ENCODE data around the gene SLC7A1.

SLC7A1 gene

GRCh38 chr13:29480893-29481525, 114.5 kb downstream of the SLC7A1 start:
- Histone ChIP-seq H3K4ac (ENCODE audit: low read depth, low read length) (no peak overlapping the region), H3K4me1 (ENCODE audit: control insufficient read depth in 1 of 2, insufficient read depth in 2 of 2, low read length in 2 of 2) (no peaks in the 10 kb centered on the region), H2AFZ (ENCODE audit: insufficient read depth, low read length, poor library complexity) (no peak overlapping the region), H4K8ac (ENCODE audit: low read depth, low read length) (no peak overlapping the region), H3K27ac (ENCODE audit: low read depth, low read length) (no peak overlapping the region), H3K9ac (ENCODE audit: low read length) (no peak overlapping the region), H3K79me2 (ENCODE audit: control insufficient read depth, insufficient read depth, low read length, poor library complexity) (no peaks in the 10 kb centered on the region), H2BK5ac (ENCODE audit: low read depth, low read length, poor library complexity) (no peak overlapping the region), H2AK5ac (ENCODE audit: low read length) (no peak overlapping the region), H4K91ac (ENCODE audit: low read depth, low read length) (no peak overlapping the region), H3K36me3 (ENCODE audit: control insufficient read depth in 1 of 2, insufficient read depth in 2 of 2, low read length in 2 of 2) (peaks cover 0 to 8% of the 10 kb centered on the region in 2 experiments), H2BK120ac (ENCODE audit: insufficient read depth, low read length, poor library complexity) (no peak overlapping the region), H2BK12ac (ENCODE audit: low read length) (no peak overlapping the region), H3K9me3 (ENCODE audit: insufficient read depth, low read depth, low read length) (no peaks in the 10 kb centered on the region), H3K79me1 (ENCODE audit: low read length) (no peaks in the 10 kb centered on the region), H4K12ac (ENCODE audit: low read depth, low read length) (no peak overlapping the region), H3K4me3 (ENCODE audit: low read depth, low read length) (no peak overlapping the region), H3K18ac (ENCODE audit: low read length) (no peak overlapping the region), H3K4me2 (ENCODE audit: low read length) (no peak overlapping the region), H3K14ac (ENCODE audit: low read length) (no peak overlapping the region), H3K23ac (ENCODE audit: low read length) (no peak overlapping the region), H3K27me3 (ENCODE audit: insufficient read depth, low read length) (no peaks in the 10 kb centered on the region)
- no peak for DNase-seq
- WGBS (ENCODE audit: extremely low coverage, insufficient coverage, insufficient read length), result no CpG with 5 or more reads among the region's 11 CpGs

GRCh38 chr13:29479716-29480492, 115.6 kb downstream of the SLC7A1 start:
- H2BK5ac ChIP-seq (ENCODE audit: low read depth, low read length, poor library complexity), result no peak overlapping the region
- H3K27me3 ChIP-seq (ENCODE audit: insufficient read depth, low read length), result no peaks in the 10 kb centered on the region
- no peak overlapping the region for H3K23ac ChIP-seq (ENCODE audit: low read length)
- no peak overlapping the region for H4K12ac ChIP-seq (ENCODE audit: low read depth, low read length)
- no peak overlapping the region for H4K91ac ChIP-seq (ENCODE audit: low read depth, low read length)
- H3K4me1 ChIP-seq (ENCODE audit: control insufficient read depth in 1 of 2, insufficient read depth in 2 of 2, low read length in 2 of 2), result no peaks in the 10 kb centered on the region
- H3K4ac ChIP-seq (ENCODE audit: low read depth, low read length), result no peak overlapping the region
- no peak overlapping the region for H3K14ac ChIP-seq (ENCODE audit: low read length)
- DNase-seq, result peak in 1 of 2 donors; percentile 39
- no peak overlapping the region for H3K27ac ChIP-seq (ENCODE audit: low read depth, low read length)
- WGBS (ENCODE audit: extremely low coverage, insufficient coverage, insufficient read length), result no CpG with 5 or more reads among the region's 25 CpGs
- no peak overlapping the region for H3K18ac ChIP-seq (ENCODE audit: low read length)
- H4K8ac ChIP-seq (ENCODE audit: low read depth, low read length), result no peak overlapping the region
- no peak overlapping the region for H2AFZ ChIP-seq (ENCODE audit: insufficient read depth, low read length, poor library complexity)
- H2BK12ac ChIP-seq (ENCODE audit: low read length), result no peak overlapping the region
- no peak overlapping the region for H3K4me3 ChIP-seq (ENCODE audit: low read depth, low read length)
- no peaks in the 10 kb centered on the region for H3K79me1 ChIP-seq (ENCODE audit: low read length)
- no peak overlapping the region for H2AK5ac ChIP-seq (ENCODE audit: low read length)
- H3K36me3 ChIP-seq (ENCODE audit: control insufficient read depth in 1 of 2, insufficient read depth in 2 of 2, low read length in 2 of 2), result peaks cover 0 to 8% of the 10 kb centered on the region in 2 experiments
- no peak overlapping the region for H2BK120ac ChIP-seq (ENCODE audit: insufficient read depth, low read length, poor library complexity)
- H3K9ac ChIP-seq (ENCODE audit: low read length), result no peak overlapping the region
- H3K79me2 ChIP-seq (ENCODE audit: control insufficient read depth, insufficient read depth, low read length, poor library complexity), result no peaks in the 10 kb centered on the region
- H3K4me2 ChIP-seq (ENCODE audit: low read length), result no peak overlapping the region
- H3K9me3 ChIP-seq (ENCODE audit: insufficient read depth, low read depth, low read length), result no peaks in the 10 kb centered on the region

GRCh38 chr13:29476046-29476445, 119.4 kb downstream of the SLC7A1 start:
- Histone ChIP-seq H3K36me3 (ENCODE audit: control insufficient read depth in 1 of 2, insufficient read depth in 2 of 2, low read length in 2 of 2) (no peaks in the 10 kb centered on the region), H4K12ac (ENCODE audit: low read depth, low read length) (no peak overlapping the region), H3K14ac (ENCODE audit: low read length) (no peak overlapping the region), H3K4me2 (ENCODE audit: low read length) (no peak overlapping the region), H2AFZ (ENCODE audit: insufficient read depth, low read length, poor library complexity) (no peak overlapping the region), H3K23ac (ENCODE audit: low read length) (no peak overlapping the region), H3K9me3 (ENCODE audit: insufficient read depth, low read depth, low read length) (no peaks in the 10 kb centered on the region), H3K4ac (ENCODE audit: low read depth, low read length) (no peak overlapping the region), H3K4me1 (ENCODE audit: control insufficient read depth in 1 of 2, insufficient read depth in 2 of 2, low read length in 2 of 2) (no peaks in the 10 kb centered on the region), H2AK5ac (ENCODE audit: low read length) (no peak overlapping the region), H3K9ac (ENCODE audit: low read length) (no peak overlapping the region), H4K91ac (ENCODE audit: low read depth, low read length) (no peak overlapping the region), H4K8ac (ENCODE audit: low read depth, low read length) (no peak overlapping the region), H2BK120ac (ENCODE audit: insufficient read depth, low read length, poor library complexity) (no peak overlapping the region), H3K27ac (ENCODE audit: low read depth, low read length) (no peak overlapping the region), H3K79me2 (ENCODE audit: control insufficient read depth, insufficient read depth, low read length, poor library complexity) (no peaks in the 10 kb centered on the region), H3K79me1 (ENCODE audit: low read length) (no peaks in the 10 kb centered on the region), H3K18ac (ENCODE audit: low read length) (no peak overlapping the region), H3K4me3 (ENCODE audit: low read depth, low read length) (no peak overlapping the region), H3K27me3 (ENCODE audit: insufficient read depth, low read length) (no peaks in the 10 kb centered on the region), H2BK5ac (ENCODE audit: low read depth, low read length, poor library complexity) (no peak overlapping the region), H2BK12ac (ENCODE audit: low read length) (no peak overlapping the region)
- DNase-seq, result no peak
- WGBS (ENCODE audit: extremely low coverage, insufficient coverage, insufficient read length), result no CpG with 5 or more reads among the region's 3 CpGs

- Histone ChIP-seq H3K4ac (ENCODE audit: low read depth, low read length) (no peak overlapping the region), H2BK5ac (ENCODE audit: low read depth, low read length, poor library complexity) (no peak overlapping the region), H4K91ac (ENCODE audit: low read depth, low read length) (no peak overlapping the region), H2AFZ (ENCODE audit: insufficient read depth, low read length, poor library complexity) (no peak overlapping the region), H3K23ac (ENCODE audit: low read length) (no peak overlapping the region), H3K27me3 (ENCODE audit: insufficient read depth, low read length) (no peaks in the 10 kb centered on the region), H3K27ac (ENCODE audit: low read depth, low read length) (no peak overlapping the region), H3K4me2 (ENCODE audit: low read length) (no peak overlapping the region), H3K4me1 (ENCODE audit: control insufficient read depth in 1 of 2, insufficient read depth in 2 of 2, low read length in 2 of 2) (no peaks in the 10 kb centered on the region), H2BK12ac (ENCODE audit: low read length) (no peak overlapping the region), H3K9ac (ENCODE audit: low read length) (no peak overlapping the region), H4K12ac (ENCODE audit: low read depth, low read length) (no peak overlapping the region), H3K79me2 (ENCODE audit: control insufficient read depth, insufficient read depth, low read length, poor library complexity) (no peaks in the 10 kb centered on the region), H3K18ac (ENCODE audit: low read length) (no peak overlapping the region), H3K36me3 (ENCODE audit: control insufficient read depth in 1 of 2, insufficient read depth in 2 of 2, low read length in 2 of 2) (no peaks in the 10 kb centered on the region), H4K8ac (ENCODE audit: low read depth, low read length) (no peak overlapping the region), H3K9me3 (ENCODE audit: insufficient read depth, low read depth, low read length) (no peaks in the 10 kb centered on the region), H3K79me1 (ENCODE audit: low read length) (no peaks in the 10 kb centered on the region), H2AK5ac (ENCODE audit: low read length) (no peak overlapping the region), H2BK120ac (ENCODE audit: insufficient read depth, low read length, poor library complexity) (no peak overlapping the region), H3K4me3 (ENCODE audit: low read depth, low read length) (no peak overlapping the region), H3K14ac (ENCODE audit: low read length) (no peak overlapping the region)
- WGBS (ENCODE audit: extremely low coverage, insufficient coverage, insufficient read length), result no CpG with 5 or more reads among the region's 3 CpGs
- DNase-seq, result peak; percentile 75 to 89
Measured at GRCh38 chr13:29474991-29475390, 120.5 kb downstream of the SLC7A1 start.

All from trophoblast cell (in vitro differentiated cells and primary cell).